K562 (cell line): Measurements from ENCODE around the gene EN1. TPM values are rescaled to one million over a fixed set of nuclear protein-coding genes. Genes with fewer than 3 reads are reported as not detected.

Experiments
- ATAC-seq: fragments of 200-7000 bp; cut with Tn5 transposase; 3 replicates; pipeline ENCODE4 v1.9.1; 2020; ENCODE audit warnings: moderate library complexity
- BruUV-seq: library from RNA; stranded (reverse); fragments of 400-500 nt; replicated peaks from 2 replicates; lab custom pipeline; 2021; lab: Mats Ljungman, UMichigan
- CTCF ChIA-PET: fragments of 300-600 bp; formaldehyde crosslinking; extraction: SDS; loops from one replicate; lab custom pipeline; 2021; ENCODE audit warnings: low intra/inter-chr PET ratio; lab: Yijun Ruan, JAX
- POLR2A ChIA-PET: fragments of 300-600, 350-650 bp; sonication (Branson Sonifier 250); formaldehyde crosslinking; extraction: SDS; loops from one replicate; lab custom pipeline; 2021; ENCODE audit warnings: antibody characterized with exemption, inconsistent platforms; lab: Yijun Ruan, JAX
- DNase-seq, 4 experiments: peaks; one replicate each; pipeline versions ENCODE4 v3.0.0 to v3.0.0-alpha.2; 2011 to 2018; ENCODE audit warnings: low spot score in 3 of 4, mixed read lengths in 3 of 4; ENCODE audit errors: extremely low read depth in 1 of 4
- FAIRE-seq: peaks from 2 replicates; lab custom pipeline; 2011; peaks lifted over from hg19 to GRCh38; lab: Jason Lieb, UNC
- H2AFZ ChIP-seq: 2 replicates; pipeline ENCODE4 v1.6.0; 2011; ENCODE audit warnings: low read depth, low read length, control low read depth, inconsistent platforms
- H3K27ac ChIP-seq: fragments of 200-600 bp; 3 replicates; pipeline ENCODE4 v1.8.0; 2011; ENCODE audit warnings: low read depth, mild to moderate bottlenecking, control low read depth, inconsistent platforms, low read length, moderate library complexity, mixed read lengths; ENCODE audit errors: extremely low read depth
- H3K27me3 ChIP-seq, 2 experiments: fragments of 300-600 bp in 1 of 2; 2 replicates in 1 of 2; 3 replicates in 1 of 2; pipeline versions ENCODE4 v1.6.0 to v1.8.0; 2011; ENCODE audit warnings: inconsistent platforms in 2 of 2, low read length in 2 of 2, mild to moderate bottlenecking in 1 of 2, mixed read lengths in 1 of 2, moderate library complexity in 1 of 2; ENCODE audit not compliant: control insufficient read depth in 2 of 2, insufficient read depth in 2 of 2
- H3K36me3 ChIP-seq: fragments of 300-600 bp; 3 replicates; pipeline ENCODE4 v1.8.0; 2011; ENCODE audit warnings: mild to moderate bottlenecking, low read length, inconsistent platforms; ENCODE audit not compliant: control insufficient read depth, insufficient read depth
- H3K4me1 ChIP-seq, 2 experiments: fragments of 200-600 bp in 1 of 2; replicated peaks in 1 of 2; 2 replicates in 1 of 2; 3 replicates in 1 of 2; pipeline versions ENCODE4 v1.5.1 to v1.8.0; 2011; ENCODE audit warnings: inconsistent platforms in 2 of 2, low read length in 2 of 2, mild to moderate bottlenecking in 1 of 2, mixed read lengths in 1 of 2, moderate library complexity in 1 of 2; ENCODE audit not compliant: control insufficient read depth in 2 of 2, insufficient read depth in 2 of 2
- H3K4me2 ChIP-seq: 2 replicates; pipeline ENCODE4 v1.6.1; 2011; ENCODE audit warnings: low read length, control low read depth, inconsistent platforms, mixed read lengths; ENCODE audit not compliant: insufficient read depth
- H3K4me3 ChIP-seq: fragments of 200-600 bp; sonication (generic), shearing (Covaris generic); 2 replicates; pipeline ENCODE4 v1.5.1; 2016; ENCODE audit warnings: control low read depth, inconsistent platforms
- H3K79me2 ChIP-seq: fragments of 200-600 bp; 3 replicates; pipeline ENCODE4 v1.8.0; 2011; ENCODE audit warnings: low read length, inconsistent platforms; ENCODE audit not compliant: control insufficient read depth, insufficient read depth
- H3K9ac ChIP-seq, 2 experiments: 2 replicates each; pipeline versions ENCODE4 v1.6.0 to v1.6.1; 2011; ENCODE audit warnings: low read depth in 2 of 2, low read length in 2 of 2, control low read depth in 1 of 2, inconsistent platforms in 1 of 2, mild to moderate bottlenecking in 1 of 2, mixed read lengths in 1 of 2; ENCODE audit not compliant: insufficient read depth in 1 of 2
- H3K9me1 ChIP-seq: one replicate; pipeline ENCODE4 v1.6.0; 2011; ENCODE audit warnings: inconsistent platforms, mild to moderate bottlenecking, low read length, moderate library complexity; ENCODE audit not compliant: control insufficient read depth, insufficient read depth
- H3K9me3 ChIP-seq: replicated peaks from 2 replicates; pipeline ENCODE4 v1.5.1; 2011; ENCODE audit warnings: low read depth, low read length, inconsistent platforms; ENCODE audit not compliant: control insufficient read depth, insufficient read depth
- H4K20me1 ChIP-seq: replicated peaks from 2 replicates; pipeline ENCODE4 v1.6.1; 2011; ENCODE audit warnings: low read length, inconsistent platforms, mixed read lengths; ENCODE audit not compliant: control insufficient read depth, insufficient read depth
- ADNP ChIP-seq: fragments of 200-800 bp; sonication (Bioruptor generic); IDR thresholded peaks from 2 replicates; pipeline ENCODE4 v1.6.1; 2016; ENCODE audit warnings: missing genetic modification characterization, missing compliant biosample characterization
- BRD4 ChIP-seq: fragments of 200-600 bp; sonication (generic); IDR thresholded peaks from 2 replicates; pipeline ENCODE4 v1.6.1; 2017; ENCODE audit warnings: inconsistent platforms
- BRF1 ChIP-seq: IDR thresholded peaks from 3 replicates; pipeline ENCODE4 v1.6.1; 2011; ENCODE audit warnings: borderline replicate concordance, mild to moderate bottlenecking; ENCODE audit not compliant: insufficient read length; ENCODE audit errors: extremely low read depth
- CEBPB ChIP-seq: fragments of 450-650 bp; IDR thresholded peaks from 2 replicates; pipeline ENCODE4 v1.6.1; 2016; ENCODE audit warnings: missing genetic modification characterization, missing compliant biosample characterization
- EP300 ChIP-seq: IDR thresholded peaks from 2 replicates; pipeline ENCODE4 v1.6.1; 2012; ENCODE audit warnings: low read length, improper control_type of control experiment
- FOXA3 ChIP-seq, 2 experiments: fragments of 450-650 bp in 1 of 2; sonication (generic) in 1 of 2; formaldehyde crosslinking; IDR thresholded peaks in 1 of 2; conservative IDR thresholded peaks in 1 of 2; 2 replicates each; pipeline versions ENCODE4 v1.4.0 to v1.8.0; 2020 to 2022; ENCODE audit warnings: mild to moderate bottlenecking in 2 of 2, missing genetic modification reagents in 1 of 2
- HNRNPLL ChIP-seq: fragments of 200-400 bp; formaldehyde crosslinking; IDR thresholded peaks from 2 replicates; pipeline ENCODE4 v1.6.1; 2017; ENCODE audit warnings: low read length, low read depth, mild to moderate bottlenecking; ENCODE audit not compliant: poor library complexity, severe bottlenecking
- LARP7 ChIP-seq: fragments of 450-650 bp; IDR thresholded peaks from 2 replicates; pipeline ENCODE4 v1.6.1; 2016
- NCOA4 ChIP-seq: fragments of 450-650 bp; IDR thresholded peaks from 2 replicates; pipeline ENCODE4 v1.6.1; 2018; ENCODE audit warnings: mild to moderate bottlenecking; ENCODE audit not compliant: partially characterized antibody
- POLR3G ChIP-seq: IDR thresholded peaks from 2 replicates; pipeline ENCODE4 v1.6.1; 2011; ENCODE audit not compliant: insufficient read length, insufficient replicate concordance; ENCODE audit errors: extremely low read depth
- RBM17 ChIP-seq: fragments of 200-400 bp; formaldehyde crosslinking; IDR thresholded peaks from 2 replicates; pipeline ENCODE4 v1.6.1; 2017; ENCODE audit warnings: low read depth, mild to moderate bottlenecking, low read length, borderline replicate concordance
- RCOR1 ChIP-seq, 2 experiments: IDR thresholded peaks; 2 replicates each; pipeline ENCODE4 v1.6.1; 2012; ENCODE audit warnings: low read depth in 2 of 2, low read length in 2 of 2, borderline replicate concordance in 1 of 2, improper control_type of control experiment in 1 of 2
- RFX5 ChIP-seq: IDR thresholded peaks from 2 replicates; pipeline ENCODE4 v1.6.1; 2011; ENCODE audit warnings: low read depth, mild to moderate bottlenecking, improper control_type of control experiment, low read length
- TGIF2 ChIP-seq: sonication (generic); formaldehyde crosslinking; IDR thresholded peaks from 2 replicates; pipeline ENCODE4 v1.8.1; 2022; ENCODE audit warnings: mild to moderate bottlenecking, missing genetic modification reagents, moderate library complexity
- ZBTB1 ChIP-seq: sonication (generic); formaldehyde crosslinking; IDR thresholded peaks from 2 replicates; pipeline ENCODE4 v1.8.1; 2023; ENCODE audit warnings: missing genetic modification reagents, low read depth, mild to moderate bottlenecking, borderline replicate concordance
- ZNF12 ChIP-seq: sonication (generic); formaldehyde crosslinking; IDR thresholded peaks from 2 replicates; pipeline ENCODE4 v1.4.0; 2020; ENCODE audit warnings: mild to moderate bottlenecking, missing genetic modification reagents
- WGBS: fragments of 100-300 bp; shearing (Covaris generic); methylation state at CpG from one replicate; pipeline ENCODE4 v1.1.6; 2016; ENCODE audit warnings: low coverage, mixed read lengths; ENCODE audit not compliant: insufficient coverage; ENCODE audit errors: missing lambda C conversion rate; 5-methylcytosine and 5-hydroxymethylcytosine counted together
- in situ Hi-C: fragments of 300-500 bp; cut with MboI; formaldehyde crosslinking; loops from 4 replicates; pipeline ENCODE4 v1.15.0; 2018; ENCODE audit warnings: inconsistent platforms, mixed read lengths
- intact Hi-C: fragments of 100-400 bp; cut with micrococcal nuclease; formaldehyde crosslinking; loops from 2 replicates; pipeline ENCODE4 v1.14.2; 2022
- polyA plus RNA-seq, 8 experiments: library from polyadenylated mRNA; depleted of rRNA in 4 of 8; stranded (reverse) in 5 of 8; unstranded in 3 of 8; fragments of >200 nt; fragmentation: Nextera tagmentation in 2 of 8; fragmentation: Illumina TruSeq in 1 of 8; extraction: Ambion mirVana in 2 of 8; extraction: Trizol in 1 of 8; gene quantifications; 2 replicates each; pipeline versions ENCODE4 v1.2.1 to v1.2.3, GENCODE V29; 2011 to 2014; ENCODE audit warnings: inconsistent platforms in 1 of 8, missing spikeins in 1 of 8
- total RNA-seq, 7 experiments: library from RNA; depleted of rRNA in 6 of 7; stranded (reverse); fragments of >200 nt in 6 of 7; fragmentation: Illumina TruSeq in 2 of 7; extraction: Trizol in 2 of 7; gene quantifications; 2 replicates each; pipeline versions ENCODE4 v1.2.1 to v1.2.3, GENCODE V29; 2011 to 2021; ENCODE audit warnings: low replicate concordance in 1 of 7
- TF ChIP-seq, protein P1 (sequence below): IDR thresholded peaks from 2 replicates; pipeline ENCODE4 v1.6.1; 2011; ENCODE audit warnings: borderline replicate concordance, low read depth, mild to moderate bottlenecking, moderate library complexity, low read length; ENCODE audit not compliant: insufficient read depth, poor library complexity, severe bottlenecking

The EN1 gene
- total and polyA plus RNA-seq, 9 of the 15 experiments (the other 6 are each of a cell fraction or from before 2014, with no cell fraction given) = 0.06 to 2.0 (median 0.51) TPM

DNA sequence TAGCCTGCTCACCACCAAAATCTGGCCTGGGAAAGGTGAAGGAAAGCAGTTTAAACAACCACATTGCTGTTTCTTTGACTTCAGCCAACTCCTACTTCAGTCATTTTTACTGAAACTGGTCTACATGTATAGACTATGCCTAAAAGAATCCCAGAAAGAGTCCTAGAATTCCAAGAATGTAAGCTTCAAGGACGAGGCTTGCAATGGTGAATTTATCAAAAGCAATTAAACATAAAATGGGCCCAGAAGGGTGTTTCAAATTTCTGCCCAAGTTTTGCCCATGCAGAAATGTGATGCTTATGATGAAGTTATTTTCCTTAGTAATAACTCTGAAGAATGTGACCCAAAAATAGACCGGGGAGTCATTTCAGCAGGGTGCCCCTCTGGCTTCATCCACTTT is 16.6 kb downstream of the EN1 start:
- H3K79me2 ChIP-seq = no peaks in the 10 kb centered on the region
- in situ Hi-C loops (no loop called here), intact Hi-C loops (no loop called here)
- no peaks in the 10 kb centered on the region for H3K9me1 ChIP-seq
- no peaks in the 10 kb centered on the region for H3K36me3 ChIP-seq
- DNase-seq (no peak), ATAC-seq (no peak), FAIRE-seq (no peak)
- peaks cover 0 to 14% of the 10 kb centered on the region in 2 experiments; a peak in 2 of 5 replicates for H3K4me1 ChIP-seq
- peaks cover 2 to 19% of the 10 kb centered on the region in 2 experiments; a peak in 2 of 5 replicates for H3K27me3 ChIP-seq
- H3K27ac ChIP-seq = no peak overlapping the region
- no TSS peak for BruUV-seq
- no peak for TF ChIP-seq ADNP (tag)
- TF ChIP-seq LARP7 = no peak
- TF ChIP-seq BRD4 = no peak
- no peak for TF ChIP-seq CEBPB
- TF ChIP-seq RBM17 = no peak
- TF ChIP-seq POLR3G = no peak
- no peak for TF ChIP-seq TGIF2 (CRISPR knock-in tag)
- TF ChIP-seq, protein P1, sequence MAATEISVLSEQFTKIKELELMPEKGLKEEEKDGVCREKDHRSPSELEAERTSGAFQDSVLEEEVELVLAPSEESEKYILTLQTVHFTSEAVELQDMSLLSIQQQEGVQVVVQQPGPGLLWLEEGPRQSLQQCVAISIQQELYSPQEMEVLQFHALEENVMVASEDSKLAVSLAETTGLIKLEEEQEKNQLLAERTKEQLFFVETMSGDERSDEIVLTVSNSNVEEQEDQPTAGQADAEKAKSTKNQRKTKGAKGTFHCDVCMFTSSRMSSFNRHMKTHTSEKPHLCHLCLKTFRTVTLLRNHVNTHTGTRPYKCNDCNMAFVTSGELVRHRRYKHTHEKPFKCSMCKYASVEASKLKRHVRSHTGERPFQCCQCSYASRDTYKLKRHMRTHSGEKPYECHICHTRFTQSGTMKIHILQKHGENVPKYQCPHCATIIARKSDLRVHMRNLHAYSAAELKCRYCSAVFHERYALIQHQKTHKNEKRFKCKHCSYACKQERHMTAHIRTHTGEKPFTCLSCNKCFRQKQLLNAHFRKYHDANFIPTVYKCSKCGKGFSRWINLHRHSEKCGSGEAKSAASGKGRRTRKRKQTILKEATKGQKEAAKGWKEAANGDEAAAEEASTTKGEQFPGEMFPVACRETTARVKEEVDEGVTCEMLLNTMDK = no peak
- TF ChIP-seq ZNF12 (CRISPR knock-in tag) = no peak
- TF ChIP-seq BRF1 = no peak
- no peak for TF ChIP-seq NCOA4
- no peak for TF ChIP-seq FOXA3 (CRISPR knock-in tag; conservative IDR thresholded peaks at IDR 0.05 in 1 of 2, IDR thresholded peaks at IDR 0.05 in 1 of 2)
- TF ChIP-seq RFX5 = no peak
- no peak for TF ChIP-seq ZBTB1 (CRISPR knock-in tag)
- TF ChIP-seq RCOR1 (IDR thresholded peaks at IDR 0.05; ENCODE audit: borderline replicate concordance in 1 of 2, low read depth in 2 of 2, low read length in 2 of 2) = no peak
- no peak for TF ChIP-seq HNRNPLL
- no peak for TF ChIP-seq EP300
- TF ChIP-seq, all 486 proteins: peak for 0
- Histone ChIP-seq H3K9me3 (no peaks in the 10 kb centered on the region), H3K4me3 (no peak overlapping the region), H3K9ac (no peak overlapping the region), H3K4me2 (no peak overlapping the region), H2AFZ (peak overlapping the region; percentile 32), H4K20me1 (no peaks in the 10 kb centered on the region)
- WGBS = 3% methylated on average over 2 of the region's 2 CpGs
- POLR2A ChIA-PET = no interaction called here
- CTCF ChIA-PET = no interaction called here
